ENCODE results near the gene SCARF1.

The SCARF1 gene

DNA sequence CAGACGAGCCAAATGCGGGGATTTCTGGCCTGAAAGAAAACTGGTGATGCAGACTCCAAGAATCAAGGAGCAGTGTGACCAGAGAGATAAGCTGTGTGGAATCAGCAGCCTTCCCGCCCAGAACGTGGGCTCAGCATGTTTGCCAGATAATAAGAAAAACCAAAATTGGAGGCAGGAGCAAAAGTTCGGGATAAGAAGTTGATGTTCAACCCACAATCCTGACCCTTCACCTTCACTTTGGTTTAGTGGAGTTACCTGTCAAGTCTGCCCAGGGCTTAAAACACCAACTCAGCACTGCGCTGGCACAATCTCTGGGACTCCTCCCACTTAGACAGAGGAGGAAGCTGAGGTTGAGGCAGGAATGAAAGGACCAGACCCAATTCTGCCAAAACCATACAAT, 20.0 kb downstream of the SCARF1 start:
- ChIA-PET POLR2A (no interaction called here), CTCF (interaction anchor here (1.0 to 2.3 kb wide), 2 partner anchors 7 to 23 kb away, joined by 5 to 12 read pairs; partner anchors contain the start of gene RILP)
- H3K4me3 ChIP-seq (ENCODE audit: low read depth, low read length), result no peak overlapping the region
- DNase-seq (ENCODE audit: low read depth, low spot score), result no peak
- TF ChIP-seq, protein P1, sequence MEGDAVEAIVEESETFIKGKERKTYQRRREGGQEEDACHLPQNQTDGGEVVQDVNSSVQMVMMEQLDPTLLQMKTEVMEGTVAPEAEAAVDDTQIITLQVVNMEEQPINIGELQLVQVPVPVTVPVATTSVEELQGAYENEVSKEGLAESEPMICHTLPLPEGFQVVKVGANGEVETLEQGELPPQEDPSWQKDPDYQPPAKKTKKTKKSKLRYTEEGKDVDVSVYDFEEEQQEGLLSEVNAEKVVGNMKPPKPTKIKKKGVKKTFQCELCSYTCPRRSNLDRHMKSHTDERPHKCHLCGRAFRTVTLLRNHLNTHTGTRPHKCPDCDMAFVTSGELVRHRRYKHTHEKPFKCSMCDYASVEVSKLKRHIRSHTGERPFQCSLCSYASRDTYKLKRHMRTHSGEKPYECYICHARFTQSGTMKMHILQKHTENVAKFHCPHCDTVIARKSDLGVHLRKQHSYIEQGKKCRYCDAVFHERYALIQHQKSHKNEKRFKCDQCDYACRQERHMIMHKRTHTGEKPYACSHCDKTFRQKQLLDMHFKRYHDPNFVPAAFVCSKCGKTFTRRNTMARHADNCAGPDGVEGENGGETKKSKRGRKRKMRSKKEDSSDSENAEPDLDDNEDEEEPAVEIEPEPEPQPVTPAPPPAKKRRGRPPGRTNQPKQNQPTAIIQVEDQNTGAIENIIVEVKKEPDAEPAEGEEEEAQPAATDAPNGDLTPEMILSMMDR (IDR thresholded peaks at IDR 0.05; ENCODE audit: insufficient read depth, low read length, missing control alignments), result no peak

GRCh38 chr17:1625053-1625452, 20.5 kb downstream of the SCARF1 start:
- ChIA-PET POLR2A (no interaction called here), CTCF (interaction anchor here (0.7 to 2.3 kb wide), 2 partner anchors 24 to 51 kb away, joined by 3 to 12 read pairs; partner anchors contain the start of gene RILP)
- H3K4me3 ChIP-seq (ENCODE audit: low read depth, low read length), result no peak overlapping the region
- TF ChIP-seq, protein P1 (IDR thresholded peaks at IDR 0.05; ENCODE audit: insufficient read depth, low read length, missing control alignments), result no peak
- DNase-seq (ENCODE audit: low read depth, low spot score), result no peak

DNA sequence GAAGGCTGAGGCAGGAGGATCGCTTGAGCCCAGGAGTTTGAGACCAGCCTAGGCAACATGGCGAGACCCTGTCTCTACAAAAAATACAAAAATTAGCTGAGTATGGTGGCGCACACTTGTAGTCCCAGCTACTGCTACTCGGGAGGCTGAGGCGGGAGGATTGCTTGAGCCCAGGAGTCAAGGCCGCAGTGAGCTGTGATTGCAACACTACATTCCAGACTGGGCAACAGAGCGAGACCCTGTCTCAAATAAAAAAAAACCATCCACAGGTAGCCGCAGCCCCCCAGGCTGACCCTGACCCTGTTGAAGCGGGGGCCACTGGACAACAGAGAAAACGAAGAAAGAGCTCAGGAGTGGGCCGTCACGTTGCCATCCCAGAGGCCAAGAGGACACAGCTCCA, 20.9 kb downstream of the SCARF1 start:
- TF ChIP-seq, protein P1 (IDR thresholded peaks at IDR 0.05; ENCODE audit: insufficient read depth, low read length, missing control alignments), result no peak
- ChIA-PET POLR2A (no interaction called here), CTCF (interaction anchor here (0.5 to 2.3 kb wide), 3 partner anchors 24 to 390 kb away, joined by 3 to 12 read pairs (median 3); partner anchors contain the start of gene RILP)
- no peak for DNase-seq (ENCODE audit: low read depth, low spot score)
- H3K4me3 ChIP-seq (ENCODE audit: low read depth, low read length), result no peak overlapping the region

DNA sequence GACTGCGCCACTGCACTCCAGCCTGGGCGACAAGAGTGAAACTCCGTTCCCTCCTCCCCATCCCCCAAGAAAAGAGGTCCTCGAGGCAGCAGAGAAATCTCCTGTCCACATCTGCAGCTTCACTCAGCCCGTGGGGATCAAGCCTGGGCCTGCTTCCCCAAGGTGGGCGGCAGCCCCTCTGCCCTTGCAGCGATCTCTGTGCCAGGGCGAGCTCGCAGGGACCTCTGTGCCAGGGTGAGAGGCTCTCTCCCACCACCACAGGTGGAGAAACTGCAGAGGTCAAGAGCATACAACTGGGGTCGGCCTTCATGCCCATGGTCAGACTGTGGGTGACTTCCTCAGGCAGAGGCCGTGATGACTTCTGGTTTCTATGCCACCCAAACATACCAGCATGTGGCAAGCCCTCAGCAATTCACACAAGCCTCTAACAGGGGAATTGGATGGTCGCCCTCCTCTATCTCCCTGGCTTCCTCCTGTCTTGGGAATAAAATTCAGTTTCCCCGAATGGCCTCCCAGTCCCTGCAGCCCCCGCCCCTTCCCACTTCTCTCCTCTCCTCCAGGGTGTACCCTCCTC, 22.4 kb downstream of the SCARF1 start:
- H3K4me3 ChIP-seq (ENCODE audit: low read depth, low read length), result no peak overlapping the region
- ChIA-PET POLR2A (no interaction called here), CTCF (no interaction called here)
- TF ChIP-seq, protein P1 (IDR thresholded peaks at IDR 0.05; ENCODE audit: insufficient read depth, low read length, missing control alignments), result no peak
- DNase-seq (ENCODE audit: low read depth, low spot score), result no peak

- CTCF ChIA-PET, result no interaction called here
- TF ChIP-seq, protein P1 (IDR thresholded peaks at IDR 0.05; ENCODE audit: insufficient read depth, low read length, missing control alignments), result no peak
- H3K4me3 ChIP-seq (ENCODE audit: low read depth, low read length), result no peak overlapping the region
- POLR2A ChIA-PET, result no interaction called here
- no peak for DNase-seq (ENCODE audit: low read depth, low spot score)
Measured at GRCh38 chr17:1621273-1621954, 24.1 kb downstream of the SCARF1 start.

- ChIA-PET POLR2A (no interaction called here), CTCF (interaction anchor here (0.7 kb wide), 1 partner anchor 13 kb away, joined by 3 read pairs; no protein-coding TSS in a partner anchor)
- no peak for DNase-seq (ENCODE audit: low read depth, low spot score)
- TF ChIP-seq, protein P1 (IDR thresholded peaks at IDR 0.05; ENCODE audit: insufficient read depth, low read length, missing control alignments), result no peak
- no peak overlapping the region for H3K4me3 ChIP-seq (ENCODE audit: low read depth, low read length)
Measured at GRCh38 chr17:1620486-1620885, 25.0 kb downstream of the SCARF1 start.
